T-helper 1 cell treated with Interleukin-12 subunit alpha and Interleukin-12 subunit beta and Interleukin-4 antibody, amounts not matched to agents 30 μg/mL and 1 μg/mL, for 36 hours (primary cell): ENCODE results near the gene ACSS1.

Source experiments
- H3K27ac Mint-ChIP-seq: one replicate; pipeline ENCODE4 v1.8.0; 2021; ENCODE audit warnings: mild to moderate bottlenecking, mixed read lengths
- H3K27me3 Mint-ChIP-seq: one replicate; pipeline ENCODE4 v1.8.0; 2021; ENCODE audit warnings: low read depth, mixed read lengths
- H3K36me3 Mint-ChIP-seq: one replicate; pipeline ENCODE4 v1.8.0; 2021; ENCODE audit warnings: low read depth, mixed read lengths
- H3K4me1 Mint-ChIP-seq: one replicate; pipeline ENCODE4 v1.8.0; 2021; ENCODE audit warnings: low read depth, mixed read lengths
- H3K4me3 Mint-ChIP-seq: one replicate; pipeline ENCODE4 v1.8.0; 2021; ENCODE audit warnings: mild to moderate bottlenecking, moderate library complexity, mixed read lengths
- H3K9me3 Mint-ChIP-seq: one replicate; pipeline ENCODE4 v1.8.0; 2021; ENCODE audit warnings: mixed read lengths

The ACSS1 gene

DNA sequence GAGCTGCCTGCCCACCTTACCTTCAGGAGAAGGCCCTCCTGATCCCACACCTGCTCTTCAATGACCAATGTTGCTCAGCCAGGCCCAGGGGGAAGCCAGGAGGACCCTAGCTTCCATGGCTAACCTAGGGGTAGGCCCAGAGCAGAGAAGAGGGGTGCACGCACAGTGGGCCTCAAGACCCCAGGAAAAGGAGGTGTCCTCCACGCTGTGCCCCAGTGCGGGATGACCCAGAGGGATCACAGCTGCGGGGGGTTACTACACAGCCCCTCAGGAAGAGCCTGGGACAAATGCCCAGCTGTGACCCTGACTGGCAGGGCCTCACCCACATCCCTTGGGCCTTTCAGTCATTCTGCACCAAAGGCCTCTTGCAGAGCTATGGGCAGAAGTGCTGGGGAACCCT lies 33.8 kb downstream of the ACSS1 start:
- Mint-ChIP-seq H3K27ac (no peak overlapping the region), H3K9me3 (no peaks in the 10 kb centered on the region), H3K27me3 (no peaks in the 10 kb centered on the region), H3K4me1 (no peaks in the 10 kb centered on the region), H3K4me3 (no peak overlapping the region), H3K36me3 (no peaks in the 10 kb centered on the region)

DNA sequence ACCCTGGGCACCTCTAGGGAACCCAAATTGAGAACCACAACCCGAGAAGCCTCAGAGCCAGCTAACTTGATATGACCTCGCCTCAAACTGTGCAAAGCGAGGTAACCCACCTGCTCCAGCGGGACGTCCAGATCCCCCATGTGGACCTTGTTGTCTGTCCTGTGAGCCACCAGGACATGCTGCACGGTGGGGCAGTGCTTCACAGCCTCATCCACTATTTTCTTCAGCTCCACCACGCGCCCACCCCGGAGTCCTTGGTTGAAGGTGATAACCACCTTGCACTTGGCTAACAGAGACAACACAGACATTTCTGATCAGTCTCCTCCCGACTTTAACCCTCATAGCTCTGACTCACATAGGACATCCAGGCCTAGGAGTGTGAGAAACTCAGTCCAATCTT lies 34.6 kb downstream of the ACSS1 start:
- H3K4me1 Mint-ChIP-seq = no peaks in the 10 kb centered on the region
- H3K4me3 Mint-ChIP-seq = no peak overlapping the region
- H3K27ac Mint-ChIP-seq = no peak overlapping the region
- no peaks in the 10 kb centered on the region for H3K36me3 Mint-ChIP-seq
- no peaks in the 10 kb centered on the region for H3K9me3 Mint-ChIP-seq
- no peaks in the 10 kb centered on the region for H3K27me3 Mint-ChIP-seq

DNA sequence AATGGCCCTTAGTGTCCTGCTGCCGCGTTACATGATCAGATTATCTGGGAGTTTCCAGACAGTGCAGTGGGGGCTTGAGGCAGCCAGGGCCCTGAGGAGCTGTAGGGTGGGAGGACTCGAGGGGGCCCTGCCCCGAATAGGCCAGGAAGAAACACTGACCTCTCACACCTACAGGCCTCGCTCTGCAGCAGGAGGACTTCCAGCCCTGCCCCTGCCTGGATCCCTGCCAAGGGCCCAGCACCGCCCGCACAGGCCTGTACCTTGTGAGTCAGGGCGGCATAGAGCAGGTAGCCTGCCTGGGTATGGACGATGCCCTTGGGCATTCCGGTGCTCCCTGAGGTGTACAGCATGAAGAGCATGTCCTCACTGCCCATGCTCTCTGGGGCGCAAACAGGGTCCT lies 35.3 kb downstream of the ACSS1 start:
- Mint-ChIP-seq H3K4me1 (no peaks in the 10 kb centered on the region), H3K9me3 (no peaks in the 10 kb centered on the region), H3K27ac (no peak overlapping the region), H3K27me3 (no peaks in the 10 kb centered on the region), H3K4me3 (no peak overlapping the region), H3K36me3 (no peaks in the 10 kb centered on the region)

DNA sequence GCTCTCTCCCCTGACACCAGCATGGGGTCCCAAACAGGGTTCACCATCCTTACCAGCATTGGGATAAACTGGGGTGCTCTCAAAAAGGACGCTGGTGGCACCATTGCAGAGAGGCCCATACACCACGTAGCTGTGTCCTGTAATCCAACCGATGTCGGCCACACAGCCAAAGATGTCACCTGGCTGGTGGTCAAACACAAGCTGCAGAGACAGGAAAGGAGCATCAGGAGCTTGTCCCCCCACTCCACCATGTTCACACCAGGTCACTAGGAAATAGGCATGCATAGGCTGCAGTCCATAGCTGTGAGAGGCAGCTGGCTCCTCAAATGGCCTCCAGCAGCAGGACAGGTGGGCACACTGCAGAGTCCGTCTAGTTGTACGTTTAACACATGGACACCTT lies 36.6 kb downstream of the ACSS1 start:
- no peaks in the 10 kb centered on the region for H3K9me3 Mint-ChIP-seq
- H3K4me1 Mint-ChIP-seq = no peaks in the 10 kb centered on the region
- no peak overlapping the region for H3K4me3 Mint-ChIP-seq
- no peaks in the 10 kb centered on the region for H3K36me3 Mint-ChIP-seq
- H3K27ac Mint-ChIP-seq = no peak overlapping the region
- H3K27me3 Mint-ChIP-seq = no peaks in the 10 kb centered on the region

DNA sequence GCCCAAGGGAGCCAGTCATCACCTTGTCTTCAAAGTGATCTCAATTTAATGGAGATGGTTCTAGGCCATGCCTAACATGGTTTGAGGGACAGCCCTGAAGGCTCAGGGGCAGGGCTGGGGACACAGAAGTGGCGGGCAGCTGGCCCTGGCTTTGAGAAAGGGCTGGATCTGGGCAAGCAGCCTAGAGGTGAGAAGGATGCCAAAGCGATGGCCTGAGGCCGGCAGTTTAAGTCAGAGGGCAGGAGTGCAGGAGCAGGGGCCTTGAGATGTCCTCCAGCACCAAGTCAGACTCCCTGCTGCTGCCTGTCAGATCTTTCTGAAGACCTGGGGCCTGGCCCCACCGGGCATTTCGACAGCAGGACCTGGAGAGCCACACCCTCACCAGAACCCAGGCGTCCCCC lies 37.0 kb downstream of the ACSS1 start:
- no peak overlapping the region for H3K4me3 Mint-ChIP-seq
- no peaks in the 10 kb centered on the region for H3K9me3 Mint-ChIP-seq
- H3K36me3 Mint-ChIP-seq = no peaks in the 10 kb centered on the region
- no peaks in the 10 kb centered on the region for H3K27me3 Mint-ChIP-seq
- no peaks in the 10 kb centered on the region for H3K4me1 Mint-ChIP-seq
- H3K27ac Mint-ChIP-seq = no peak overlapping the region

DNA sequence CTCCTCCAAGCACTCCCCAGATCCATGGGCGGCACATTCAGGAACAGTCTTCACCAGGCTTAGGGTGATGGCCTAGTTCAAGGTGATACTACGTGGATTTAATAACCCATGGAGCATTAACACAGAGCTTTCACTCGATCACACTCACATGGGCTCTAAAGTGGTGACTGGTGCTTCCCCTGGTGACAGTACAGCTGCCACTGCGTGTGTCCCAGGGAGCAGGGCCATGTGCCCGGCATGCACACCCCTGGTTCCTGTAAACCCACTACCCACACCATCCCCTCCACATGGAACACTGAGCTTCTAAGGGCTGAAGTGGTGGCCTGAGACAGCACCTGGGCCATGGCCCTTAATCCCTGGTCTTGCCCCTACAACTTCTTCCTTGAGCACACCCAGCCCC lies 37.6 kb downstream of the ACSS1 start:
- no peaks in the 10 kb centered on the region for H3K36me3 Mint-ChIP-seq
- H3K9me3 Mint-ChIP-seq = no peaks in the 10 kb centered on the region
- H3K27me3 Mint-ChIP-seq = no peaks in the 10 kb centered on the region
- no peak overlapping the region for H3K27ac Mint-ChIP-seq
- no peak overlapping the region for H3K4me3 Mint-ChIP-seq
- no peaks in the 10 kb centered on the region for H3K4me1 Mint-ChIP-seq

DNA sequence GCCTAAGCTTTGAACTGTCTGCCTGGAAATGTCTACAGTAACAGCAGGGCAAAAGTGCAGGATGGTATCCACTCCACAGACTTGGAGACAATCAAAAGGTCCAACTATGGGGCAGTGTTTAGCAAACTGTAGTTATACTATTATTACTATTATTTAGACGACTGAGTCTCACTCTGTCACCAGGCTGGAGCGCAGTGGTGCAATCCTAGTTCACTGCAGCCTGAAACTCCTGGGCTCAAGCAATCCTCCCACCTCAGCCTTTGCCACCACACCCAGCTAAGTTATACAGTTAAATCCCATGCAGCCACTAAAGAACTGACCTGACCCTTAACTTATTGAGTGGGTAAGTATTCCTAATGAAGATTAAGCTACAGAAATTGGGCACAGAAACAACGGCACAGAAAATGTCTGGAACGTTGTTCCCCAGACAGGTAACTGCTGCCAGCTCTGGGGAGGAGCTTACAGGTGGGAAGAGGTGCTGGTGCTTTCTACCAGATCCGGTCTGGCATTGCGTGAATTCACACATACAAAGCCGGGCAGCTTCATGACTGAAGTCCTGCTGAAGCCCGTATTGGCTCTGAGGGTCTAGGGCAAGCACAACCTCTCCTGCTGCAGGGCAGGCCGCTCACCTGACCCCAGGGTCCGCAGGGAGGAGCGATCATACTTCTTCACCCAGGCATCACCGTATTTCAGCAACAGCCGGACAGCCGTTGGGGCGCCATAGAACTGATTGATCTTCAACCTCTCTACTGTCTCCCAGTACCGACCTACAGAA lies 38.4 kb downstream of the ACSS1 start:
- Mint-ChIP-seq H3K9me3 (no peaks in the 10 kb centered on the region), H3K4me3 (no peak overlapping the region), H3K27me3 (no peaks in the 10 kb centered on the region), H3K36me3 (no peaks in the 10 kb centered on the region), H3K4me1 (no peaks in the 10 kb centered on the region), H3K27ac (no peak overlapping the region)

DNA sequence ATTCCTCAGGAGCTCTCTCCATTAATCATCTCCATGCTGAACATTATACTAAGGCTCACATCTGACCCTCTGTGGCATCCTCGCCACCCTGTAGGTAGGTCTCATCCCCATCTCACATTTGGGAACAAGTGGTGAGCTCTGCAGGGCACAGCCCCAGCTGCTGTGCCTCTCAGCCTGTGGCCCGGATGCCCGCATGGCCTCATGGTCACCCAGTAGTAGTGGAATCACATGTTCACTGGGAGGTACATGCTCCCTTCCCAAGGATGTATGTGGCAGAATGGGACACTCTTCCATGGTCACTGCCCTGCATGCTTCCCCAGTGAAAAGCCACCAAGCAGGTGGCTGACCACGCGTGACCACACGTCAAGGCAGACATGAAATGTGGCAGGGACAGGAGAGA lies 39.1 kb downstream of the ACSS1 start:
- H3K36me3 Mint-ChIP-seq = no peaks in the 10 kb centered on the region
- no peaks in the 10 kb centered on the region for H3K27me3 Mint-ChIP-seq
- no peaks in the 10 kb centered on the region for H3K9me3 Mint-ChIP-seq
- H3K4me1 Mint-ChIP-seq = no peaks in the 10 kb centered on the region
- H3K4me3 Mint-ChIP-seq = no peak overlapping the region
- no peak overlapping the region for H3K27ac Mint-ChIP-seq

DNA sequence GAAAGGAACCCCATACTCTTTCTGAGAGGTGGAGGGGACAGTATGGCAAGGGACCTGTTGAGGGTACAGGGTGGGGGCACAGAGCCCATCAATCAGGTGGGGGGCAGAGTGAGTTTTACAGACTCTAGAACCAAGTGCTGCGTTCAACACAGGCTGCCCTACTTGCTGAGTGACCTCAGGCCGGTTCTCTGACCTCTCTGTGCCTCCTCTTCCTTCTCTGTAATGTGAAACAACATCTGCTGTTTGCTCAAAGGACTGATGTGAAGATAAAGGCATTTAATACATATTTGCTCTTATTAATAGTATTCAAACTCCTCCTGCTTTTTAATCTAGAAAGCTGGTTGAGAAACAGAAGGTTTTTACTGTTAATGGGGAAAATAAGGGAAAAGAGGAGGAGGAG lies 39.5 kb downstream of the ACSS1 start:
- no peaks in the 10 kb centered on the region for H3K36me3 Mint-ChIP-seq
- no peak overlapping the region for H3K4me3 Mint-ChIP-seq
- H3K9me3 Mint-ChIP-seq = no peaks in the 10 kb centered on the region
- H3K4me1 Mint-ChIP-seq = no peaks in the 10 kb centered on the region
- H3K27me3 Mint-ChIP-seq = no peaks in the 10 kb centered on the region
- H3K27ac Mint-ChIP-seq = no peak overlapping the region

DNA sequence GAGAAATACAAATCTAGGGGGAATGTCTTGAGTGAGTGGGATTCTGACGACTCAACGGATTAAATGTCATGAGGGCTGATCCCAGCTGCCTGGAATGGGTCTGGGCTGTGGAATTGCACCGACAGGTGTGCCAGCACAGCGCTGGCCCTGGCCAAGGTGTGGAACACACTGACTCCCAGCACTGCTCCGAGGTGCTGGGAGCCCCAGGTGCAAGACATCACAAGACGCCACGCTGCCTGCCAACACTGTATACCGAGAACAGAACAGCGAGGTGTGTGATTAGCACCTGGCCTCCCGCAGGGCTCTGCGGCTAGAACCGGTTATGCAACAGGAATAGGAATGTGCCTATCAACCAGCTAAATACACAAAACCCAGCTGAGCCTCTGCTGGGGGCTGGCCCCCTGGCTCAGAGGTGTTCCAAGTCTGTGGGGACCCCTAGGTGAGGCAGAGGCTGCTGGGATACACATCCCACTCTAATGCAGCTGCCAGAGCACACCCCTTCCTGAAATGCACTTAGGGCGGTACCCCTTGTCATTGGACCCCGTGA lies 40.6 kb downstream of the ACSS1 start:
- no peak overlapping the region for H3K4me3 Mint-ChIP-seq
- H3K36me3 Mint-ChIP-seq = no peaks in the 10 kb centered on the region
- no peak overlapping the region for H3K27ac Mint-ChIP-seq
- no peaks in the 10 kb centered on the region for H3K9me3 Mint-ChIP-seq
- no peaks in the 10 kb centered on the region for H3K4me1 Mint-ChIP-seq
- no peaks in the 10 kb centered on the region for H3K27me3 Mint-ChIP-seq

DNA sequence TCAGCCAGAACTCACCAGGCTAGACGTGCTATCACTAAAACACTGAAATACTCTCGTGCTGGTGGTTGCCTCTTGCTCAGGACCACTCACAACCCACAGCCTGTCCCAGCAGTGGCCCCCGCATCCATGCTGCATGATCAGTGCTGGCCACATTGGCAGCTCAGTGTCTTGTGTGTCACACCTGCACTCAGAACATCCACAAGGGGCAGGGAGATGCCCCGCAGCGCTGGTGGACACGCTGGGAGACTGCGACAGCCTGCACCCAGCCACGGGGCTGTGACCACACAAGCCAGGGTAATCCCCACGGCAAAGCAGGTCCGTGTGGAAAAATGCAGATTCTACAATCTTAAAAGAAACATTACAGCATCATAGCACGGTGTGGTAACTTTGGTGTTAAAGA lies 41.5 kb downstream of the ACSS1 start:
- no peaks in the 10 kb centered on the region for H3K4me1 Mint-ChIP-seq
- H3K9me3 Mint-ChIP-seq = no peaks in the 10 kb centered on the region
- H3K36me3 Mint-ChIP-seq = no peaks in the 10 kb centered on the region
- no peaks in the 10 kb centered on the region for H3K27me3 Mint-ChIP-seq
- H3K27ac Mint-ChIP-seq = no peak overlapping the region
- H3K4me3 Mint-ChIP-seq = no peak overlapping the region

DNA sequence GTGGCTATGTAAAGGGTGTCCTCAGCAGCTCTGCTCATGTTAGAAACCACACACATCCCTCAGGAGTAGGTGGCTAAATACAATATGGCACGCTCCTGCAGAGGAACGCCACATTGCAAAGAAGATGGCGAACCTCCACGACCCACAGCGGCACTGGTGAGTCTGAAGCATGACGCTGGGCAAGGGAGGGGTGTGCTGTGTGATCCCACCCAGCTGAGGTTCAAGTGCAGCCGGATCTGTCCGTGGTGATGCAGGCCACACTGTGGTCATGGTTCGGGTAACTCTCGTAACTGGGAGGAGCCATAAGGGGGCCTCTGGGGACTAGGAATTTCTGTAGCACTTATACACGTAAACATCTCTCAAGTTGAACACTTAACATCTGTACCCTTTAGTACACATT lies 42.0 kb downstream of the ACSS1 start:
- Mint-ChIP-seq H3K27me3 (no peaks in the 10 kb centered on the region), H3K36me3 (no peaks in the 10 kb centered on the region), H3K4me1 (no peaks in the 10 kb centered on the region), H3K9me3 (no peaks in the 10 kb centered on the region), H3K4me3 (no peak overlapping the region), H3K27ac (no peak overlapping the region)

DNA sequence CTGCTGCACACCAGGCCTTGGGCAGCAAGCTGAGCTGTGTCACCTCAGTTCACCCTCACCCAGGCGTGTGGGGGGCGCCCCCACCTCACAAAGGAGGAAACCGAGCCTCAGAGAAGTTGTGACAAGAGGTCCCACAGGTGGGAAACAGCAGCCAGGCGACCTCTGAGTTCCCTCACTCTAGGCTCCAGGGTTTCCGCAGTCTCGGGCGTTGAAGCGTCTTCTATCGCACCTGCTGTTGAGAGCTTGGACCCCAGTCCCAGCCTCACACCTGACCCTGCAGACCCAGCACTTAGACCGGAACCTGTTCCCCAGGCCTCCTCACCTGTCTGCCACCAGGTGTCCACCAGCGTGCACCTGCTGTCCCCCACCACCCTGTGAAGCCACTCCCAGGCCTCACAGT lies 43.1 kb downstream of the ACSS1 start:
- Mint-ChIP-seq H3K4me3 (no peak overlapping the region), H3K9me3 (no peaks in the 10 kb centered on the region), H3K4me1 (no peaks in the 10 kb centered on the region), H3K36me3 (no peaks in the 10 kb centered on the region), H3K27ac (no peak overlapping the region), H3K27me3 (no peaks in the 10 kb centered on the region)

DNA sequence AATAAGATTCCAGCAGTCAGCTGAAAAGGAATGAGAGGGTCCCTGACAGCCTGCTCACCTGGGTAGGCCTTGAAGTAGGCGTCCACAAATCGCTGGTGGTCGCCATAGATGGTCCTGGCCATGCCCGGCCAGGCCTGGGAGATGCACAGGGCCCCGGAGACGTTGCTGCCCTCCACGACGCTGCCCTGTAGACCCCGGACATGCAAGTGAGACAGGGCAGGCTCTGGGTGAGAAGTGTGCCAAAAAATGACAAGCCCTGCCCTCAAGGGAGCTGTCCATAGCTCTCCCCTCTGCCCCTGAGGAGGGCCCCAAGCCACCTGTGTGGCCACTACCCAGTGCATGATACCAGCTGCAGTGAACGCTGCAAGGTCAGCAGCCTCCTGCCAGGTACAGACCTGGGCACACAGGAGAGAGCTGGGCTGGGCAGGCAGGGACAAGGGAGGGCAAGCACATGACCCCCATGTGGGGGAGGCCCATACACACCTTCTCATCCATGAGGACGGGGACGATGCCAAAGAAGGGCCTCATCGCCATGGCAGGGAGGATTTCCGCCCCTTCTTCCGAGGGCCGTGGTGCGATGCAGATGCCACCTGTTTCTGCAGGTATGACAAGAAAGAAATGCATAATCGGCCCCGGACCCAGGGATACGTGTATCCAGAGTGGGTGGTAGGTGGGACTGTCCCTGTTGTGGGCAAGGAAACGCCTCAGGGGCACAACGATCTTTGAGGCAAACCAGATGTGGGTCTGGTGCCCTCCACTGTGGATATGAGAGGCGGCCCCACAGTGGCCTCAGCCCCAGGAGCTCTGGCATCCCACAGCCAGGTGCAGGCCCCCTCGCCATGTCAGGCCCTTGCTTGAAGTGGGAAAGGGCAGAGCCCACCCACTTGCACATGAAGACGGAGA lies 44.2 kb downstream of the ACSS1 start:
- no peak overlapping the region for H3K27ac Mint-ChIP-seq
- H3K27me3 Mint-ChIP-seq = no peaks in the 10 kb centered on the region
- no peaks in the 10 kb centered on the region for H3K36me3 Mint-ChIP-seq
- H3K4me3 Mint-ChIP-seq = no peak overlapping the region
- H3K4me1 Mint-ChIP-seq = no peaks in the 10 kb centered on the region
- no peaks in the 10 kb centered on the region for H3K9me3 Mint-ChIP-seq

DNA sequence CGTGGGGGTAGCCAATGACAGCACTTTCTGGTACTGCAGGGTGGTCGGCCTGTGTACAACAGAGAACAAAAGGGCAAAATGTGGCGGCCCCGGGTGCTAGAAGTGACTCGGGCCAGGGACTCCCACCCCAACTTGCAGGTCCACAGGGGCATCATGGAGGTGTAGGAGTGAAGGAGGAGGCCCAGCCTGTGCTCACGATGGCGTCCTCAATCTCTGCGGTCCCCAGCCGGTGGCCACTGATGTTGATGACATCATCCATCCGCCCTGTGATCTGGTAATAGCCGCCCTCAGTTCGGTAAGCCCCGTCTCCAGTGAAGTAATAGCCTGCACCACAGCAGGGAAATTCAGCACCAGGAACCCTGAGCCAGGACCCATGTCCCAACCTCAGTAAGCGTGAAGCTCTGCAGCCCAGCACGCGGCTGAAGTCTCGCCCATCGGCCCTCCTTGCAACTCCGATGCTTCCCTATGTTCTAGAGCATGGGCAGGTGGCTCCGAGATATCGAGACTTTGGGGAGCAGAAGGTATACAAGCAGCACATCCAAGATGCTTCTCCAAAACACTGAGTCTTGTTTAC lies 45.2 kb downstream of the ACSS1 start:
- Mint-ChIP-seq H3K27me3 (no peaks in the 10 kb centered on the region), H3K27ac (no peak overlapping the region), H3K4me1 (no peaks in the 10 kb centered on the region), H3K9me3 (no peaks in the 10 kb centered on the region), H3K36me3 (peaks cover 2% of the 10 kb centered on the region), H3K4me3 (no peak overlapping the region)
